K562 (cell line): ENCODE results near the gene HELT. TPM values are rescaled to one million over a fixed set of nuclear protein-coding genes. Genes with fewer than 3 reads are reported as not detected.

ENCODE experiments used
- ATAC-seq: fragments of 200-7000 bp; cut with Tn5 transposase; 3 replicates; pipeline ENCODE4 v1.9.1; 2020; ENCODE audit warnings: moderate library complexity
- BruUV-seq: library from RNA; stranded (reverse); fragments of 400-500 nt; replicated peaks from 2 replicates; lab custom pipeline; 2021; lab: Mats Ljungman, UMichigan
- CTCF ChIA-PET: fragments of 300-600 bp; formaldehyde crosslinking; extraction: SDS; loops from one replicate; lab custom pipeline; 2021; ENCODE audit warnings: low intra/inter-chr PET ratio; lab: Yijun Ruan, JAX
- POLR2A ChIA-PET: fragments of 300-600, 350-650 bp; sonication (Branson Sonifier 250); formaldehyde crosslinking; extraction: SDS; loops from one replicate; lab custom pipeline; 2021; ENCODE audit warnings: antibody characterized with exemption, inconsistent platforms; lab: Yijun Ruan, JAX
- DNase-seq, 4 experiments: peaks; one replicate each; pipeline versions ENCODE4 v3.0.0 to v3.0.0-alpha.2; 2011 to 2018; ENCODE audit warnings: low spot score in 3 of 4, mixed read lengths in 3 of 4; ENCODE audit errors: extremely low read depth in 1 of 4
- FAIRE-seq: peaks from 2 replicates; lab custom pipeline; 2011; peaks lifted over from hg19 to GRCh38; lab: Jason Lieb, UNC
- H2AFZ ChIP-seq: 2 replicates; pipeline ENCODE4 v1.6.0; 2011; ENCODE audit warnings: low read depth, low read length, control low read depth, inconsistent platforms
- H3K27ac ChIP-seq: fragments of 200-600 bp; 3 replicates; pipeline ENCODE4 v1.8.0; 2011; ENCODE audit warnings: low read depth, mild to moderate bottlenecking, control low read depth, inconsistent platforms, low read length, moderate library complexity, mixed read lengths; ENCODE audit errors: extremely low read depth
- H3K27me3 ChIP-seq, 2 experiments: fragments of 300-600 bp in 1 of 2; 2 replicates in 1 of 2; 3 replicates in 1 of 2; pipeline versions ENCODE4 v1.6.0 to v1.8.0; 2011; ENCODE audit warnings: inconsistent platforms in 2 of 2, low read length in 2 of 2, mild to moderate bottlenecking in 1 of 2, mixed read lengths in 1 of 2, moderate library complexity in 1 of 2; ENCODE audit not compliant: control insufficient read depth in 2 of 2, insufficient read depth in 2 of 2
- H3K36me3 ChIP-seq: fragments of 300-600 bp; 3 replicates; pipeline ENCODE4 v1.8.0; 2011; ENCODE audit warnings: mild to moderate bottlenecking, low read length, inconsistent platforms; ENCODE audit not compliant: control insufficient read depth, insufficient read depth
- H3K4me1 ChIP-seq, 2 experiments: fragments of 200-600 bp in 1 of 2; replicated peaks in 1 of 2; 2 replicates in 1 of 2; 3 replicates in 1 of 2; pipeline versions ENCODE4 v1.5.1 to v1.8.0; 2011; ENCODE audit warnings: inconsistent platforms in 2 of 2, low read length in 2 of 2, mild to moderate bottlenecking in 1 of 2, mixed read lengths in 1 of 2, moderate library complexity in 1 of 2; ENCODE audit not compliant: control insufficient read depth in 2 of 2, insufficient read depth in 2 of 2
- H3K4me2 ChIP-seq: 2 replicates; pipeline ENCODE4 v1.6.1; 2011; ENCODE audit warnings: low read length, control low read depth, inconsistent platforms, mixed read lengths; ENCODE audit not compliant: insufficient read depth
- H3K4me3 ChIP-seq: fragments of 200-600 bp; sonication (generic), shearing (Covaris generic); 2 replicates; pipeline ENCODE4 v1.5.1; 2016; ENCODE audit warnings: control low read depth, inconsistent platforms
- H3K79me2 ChIP-seq: fragments of 200-600 bp; 3 replicates; pipeline ENCODE4 v1.8.0; 2011; ENCODE audit warnings: low read length, inconsistent platforms; ENCODE audit not compliant: control insufficient read depth, insufficient read depth
- H3K9ac ChIP-seq, 2 experiments: 2 replicates each; pipeline versions ENCODE4 v1.6.0 to v1.6.1; 2011; ENCODE audit warnings: low read depth in 2 of 2, low read length in 2 of 2, control low read depth in 1 of 2, inconsistent platforms in 1 of 2, mild to moderate bottlenecking in 1 of 2, mixed read lengths in 1 of 2; ENCODE audit not compliant: insufficient read depth in 1 of 2
- H3K9me1 ChIP-seq: one replicate; pipeline ENCODE4 v1.6.0; 2011; ENCODE audit warnings: inconsistent platforms, mild to moderate bottlenecking, low read length, moderate library complexity; ENCODE audit not compliant: control insufficient read depth, insufficient read depth
- H3K9me3 ChIP-seq: replicated peaks from 2 replicates; pipeline ENCODE4 v1.5.1; 2011; ENCODE audit warnings: low read depth, low read length, inconsistent platforms; ENCODE audit not compliant: control insufficient read depth, insufficient read depth
- H4K20me1 ChIP-seq: replicated peaks from 2 replicates; pipeline ENCODE4 v1.6.1; 2011; ENCODE audit warnings: low read length, inconsistent platforms, mixed read lengths; ENCODE audit not compliant: control insufficient read depth, insufficient read depth
- CTCFL ChIP-seq: IDR thresholded peaks from 2 replicates; pipeline ENCODE4 v1.6.1; 2011; ENCODE audit warnings: borderline replicate concordance, low read depth, mild to moderate bottlenecking, moderate library complexity, low read length; ENCODE audit not compliant: insufficient read depth, poor library complexity, severe bottlenecking
- CXXC5 ChIP-seq: fragments of 250-450 bp; sonication (Bioruptor Pico); IDR thresholded peaks from 2 replicates; pipeline ENCODE4 v1.8.0; 2022; ENCODE audit warnings: inconsistent platforms, mild to moderate bottlenecking, moderate library complexity
- GATAD2B ChIP-seq: fragments of 450-650 bp; IDR thresholded peaks from 2 replicates; pipeline ENCODE4 v1.6.1; 2017; ENCODE audit warnings: mild to moderate bottlenecking, borderline replicate concordance
- KDM4B ChIP-seq, 2 experiments: fragments of 450-650 bp in 1 of 2; sonication (generic) in 1 of 2; IDR thresholded peaks; 2 replicates each; pipeline ENCODE4 v1.6.1; 2016 to 2017; ENCODE audit warnings: borderline replicate concordance in 2 of 2, antibody characterized with exemption in 1 of 2, low read depth in 1 of 2, mild to moderate bottlenecking in 1 of 2
- KLF6 ChIP-seq: fragments of 250-450 bp; sonication (Bioruptor Pico); IDR thresholded peaks from 2 replicates; pipeline ENCODE4 v1.4.0; 2020; ENCODE audit warnings: mild to moderate bottlenecking, moderate library complexity, borderline replicate concordance
- MAFF ChIP-seq: IDR thresholded peaks from 2 replicates; pipeline ENCODE4 v1.6.1; 2012; ENCODE audit warnings: low read length, improper control_type of control experiment
- MEF2D ChIP-seq: conservative IDR thresholded peaks from 2 replicates; pipeline ENCODE4 v1.6.1; 2016; ENCODE audit warnings: low read depth, missing genetic modification characterization, missing compliant biosample characterization
- NCOA2 ChIP-seq, 2 experiments: fragments of 450-650 bp; IDR thresholded peaks; 2 replicates each; pipeline ENCODE4 v1.6.1; 2018; ENCODE audit warnings: mild to moderate bottlenecking in 2 of 2, moderate library complexity in 1 of 2; ENCODE audit not compliant: partially characterized antibody in 2 of 2
- RBM25 ChIP-seq: fragments of 200-400 bp; formaldehyde crosslinking; IDR thresholded peaks from 2 replicates; pipeline ENCODE4 v1.6.1; 2018; ENCODE audit warnings: low read length, low read depth, moderate library complexity; ENCODE audit not compliant: severe bottlenecking
- RCOR1 ChIP-seq, 2 experiments: IDR thresholded peaks; 2 replicates each; pipeline ENCODE4 v1.6.1; 2012; ENCODE audit warnings: low read depth in 2 of 2, low read length in 2 of 2, borderline replicate concordance in 1 of 2, improper control_type of control experiment in 1 of 2
- SNIP1 ChIP-seq: fragments of 450-650 bp; IDR thresholded peaks from 2 replicates; pipeline ENCODE4 v1.7.1; 2017; ENCODE audit warnings: low read depth, mild to moderate bottlenecking
- THAP12 ChIP-seq: fragments of 250-450 bp; sonication (Bioruptor Pico); IDR thresholded peaks from 2 replicates; pipeline ENCODE4 v1.9.0; 2021; ENCODE audit warnings: mild to moderate bottlenecking, inconsistent platforms
- ZBTB8A ChIP-seq: fragments of 450-650 bp; IDR thresholded peaks from 2 replicates; pipeline ENCODE4 v1.6.1; 2018; ENCODE audit warnings: mild to moderate bottlenecking, moderate library complexity; ENCODE audit not compliant: partially characterized antibody
- ZEB2 ChIP-seq: fragments of 450-650 bp; IDR thresholded peaks from 2 replicates; pipeline ENCODE4 v1.6.1; 2016
- ZKSCAN1 ChIP-seq: fragments of 150-350 bp; IDR thresholded peaks from 2 replicates; pipeline ENCODE4 v1.6.1; 2016; ENCODE audit warnings: low read depth, low read length
- ZNF280B ChIP-seq: fragments of 250-450 bp; sonication (Bioruptor Pico); IDR thresholded peaks from 2 replicates; pipeline ENCODE4 v1.5.1; 2021; ENCODE audit warnings: mild to moderate bottlenecking
- WGBS: fragments of 100-300 bp; shearing (Covaris generic); methylation state at CpG from one replicate; pipeline ENCODE4 v1.1.6; 2016; ENCODE audit warnings: low coverage, mixed read lengths; ENCODE audit not compliant: insufficient coverage; ENCODE audit errors: missing lambda C conversion rate; 5-methylcytosine and 5-hydroxymethylcytosine counted together
- in situ Hi-C: fragments of 300-500 bp; cut with MboI; formaldehyde crosslinking; loops from 4 replicates; pipeline ENCODE4 v1.15.0; 2018; ENCODE audit warnings: inconsistent platforms, mixed read lengths
- intact Hi-C: fragments of 100-400 bp; cut with micrococcal nuclease; formaldehyde crosslinking; loops from 2 replicates; pipeline ENCODE4 v1.14.2; 2022
- polyA plus RNA-seq, 8 experiments: library from polyadenylated mRNA; depleted of rRNA in 4 of 8; stranded (reverse) in 5 of 8; unstranded in 3 of 8; fragments of >200 nt; fragmentation: Nextera tagmentation in 2 of 8; fragmentation: Illumina TruSeq in 1 of 8; extraction: Ambion mirVana in 2 of 8; extraction: Trizol in 1 of 8; gene quantifications; 2 replicates each; pipeline versions ENCODE4 v1.2.1 to v1.2.3, GENCODE V29; 2011 to 2014; ENCODE audit warnings: inconsistent platforms in 1 of 8, missing spikeins in 1 of 8
- total RNA-seq, 7 experiments: library from RNA; depleted of rRNA in 6 of 7; stranded (reverse); fragments of >200 nt in 6 of 7; fragmentation: Illumina TruSeq in 2 of 7; extraction: Trizol in 2 of 7; gene quantifications; 2 replicates each; pipeline versions ENCODE4 v1.2.1 to v1.2.3, GENCODE V29; 2011 to 2021; ENCODE audit warnings: low replicate concordance in 1 of 7

The HELT gene
- total and polyA plus RNA-seq, 9 of the 15 experiments (the other 6 are each of a cell fraction or from before 2014, with no cell fraction given) = not detected

GRCh38 chr4:185020863-185021761 lies 2.8 kb downstream of the HELT start:
- CTCF ChIA-PET = no interaction called here
- no peak for TF ChIP-seq SNIP1
- TF ChIP-seq CTCFL = no peak
- TF ChIP-seq ZEB2 = no peak
- TF ChIP-seq ZBTB8A = no peak
- TF ChIP-seq GATAD2B = no peak
- no peak for TF ChIP-seq CXXC5
- no peak for TF ChIP-seq RBM25
- TF ChIP-seq THAP12 (CRISPR knock-in tag) = no peak
- no peak for TF ChIP-seq MAFF
- no peak for TF ChIP-seq RCOR1 (IDR thresholded peaks at IDR 0.05; ENCODE audit: borderline replicate concordance in 1 of 2, low read depth in 2 of 2, low read length in 2 of 2)
- TF ChIP-seq MEF2D (tag) = no peak
- TF ChIP-seq KDM4B (IDR thresholded peaks at IDR 0.05; ENCODE audit: borderline replicate concordance in 2 of 2, low read depth in 1 of 2) = no peak
- TF ChIP-seq ZNF280B (CRISPR knock-in tag) = no peak
- TF ChIP-seq KLF6 (CRISPR knock-in tag) = no peak
- no peak for TF ChIP-seq ZKSCAN1
- TF ChIP-seq NCOA2 (IDR thresholded peaks at IDR 0.05; ENCODE audit: partially characterized antibody in 2 of 2) = no peak
- Histone ChIP-seq H3K9me3 (no peaks in the 10 kb centered on the region), H3K79me2 (no peaks in the 10 kb centered on the region), H3K36me3 (no peaks in the 10 kb centered on the region), H3K4me2 (no peak overlapping the region), H3K27ac (no peak overlapping the region), H3K27me3 (peaks cover 33 to 77% of the 10 kb centered on the region in 2 experiments; a peak in 4 of 5 replicates), H4K20me1 (no peaks in the 10 kb centered on the region), H3K9me1 (no peaks in the 10 kb centered on the region), H3K9ac (no peak overlapping the region), H3K4me3 (no peak overlapping the region), H2AFZ (no peak overlapping the region), H3K4me1 (peaks cover 0 to 35% of the 10 kb centered on the region in 2 experiments; a peak in 2 of 5 replicates)
- intact Hi-C loops = no loop called here
- no peak for DNase-seq
- no peak for FAIRE-seq
- POLR2A ChIA-PET = interaction anchor here (0.6 kb wide), 1 partner anchor 50 kb away, joined by 3 read pairs; no protein-coding TSS in a partner anchor
- ATAC-seq = no peak
- WGBS = 30% methylated on average over 52 of the region's 55 CpGs
- in situ Hi-C loops = no loop called here
- BruUV-seq = no TSS peak
